HuH-7.5 (cell line): ENCODE results near the gene DNAH8.
A peak's percentile ranks its signal among the peaks of the same experiment; 100 is the strongest.
"Not testable (repeated sequence)": the region's sequence is repeated elsewhere in the genome, so short reads cannot be mapped to it uniquely, and the experiment has no call there.

ENCODE experiments used
- DNase-seq: peaks from one replicate; pipeline ENCODE4 v3.0.0; 2011; ENCODE audit warnings: low spot score

The DNAH8 gene

DNA sequence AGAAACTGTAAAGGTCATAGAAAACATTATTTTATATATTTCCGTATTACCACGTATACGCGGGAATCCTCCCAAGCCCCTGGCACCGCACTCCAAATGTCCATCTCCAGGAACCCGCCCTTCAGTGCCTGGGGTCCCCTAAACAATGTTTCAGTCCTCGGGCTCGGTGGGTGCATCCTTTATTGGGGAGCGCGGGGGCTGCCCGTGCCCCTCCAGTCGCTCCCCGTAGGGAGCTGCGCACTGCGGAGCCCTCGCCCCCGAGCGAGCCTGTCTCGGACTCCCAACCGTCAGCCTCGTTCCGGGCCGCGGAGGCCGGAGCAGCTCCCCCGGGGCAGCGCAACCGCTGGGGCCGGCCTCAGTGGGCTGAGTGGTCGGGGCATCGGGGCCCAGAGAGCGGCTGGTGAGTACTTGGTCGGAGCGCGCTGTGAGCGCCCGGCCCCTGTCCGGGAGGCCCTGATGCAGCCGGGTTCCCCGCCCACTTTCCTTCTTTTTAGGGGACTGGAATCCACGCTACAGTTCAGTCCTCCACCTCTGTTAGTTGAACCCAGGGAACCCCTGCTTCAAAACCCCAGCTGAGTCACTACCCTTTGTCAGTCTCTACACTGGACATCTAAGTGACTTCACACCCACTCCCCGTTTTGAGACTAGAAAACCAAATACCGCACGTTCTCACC, at the start of gene DNAH8:
Gene DNAH8, plus strand, starts transcription at position 296 of the 674 bp plus-strand sequence. CDS start 7,499 bp downstream, outside the sequence.
- no peak for DNase-seq

- DNase-seq, result peak; percentile 43
Measured at GRCh38 chr6:38671885-38672467, 43.1 kb upstream of the DNAH8 start.

- DNase-seq, result no peak
Measured at GRCh38 chr6:38673397-38674165, 41.5 kb upstream of the DNAH8 start.

DNA sequence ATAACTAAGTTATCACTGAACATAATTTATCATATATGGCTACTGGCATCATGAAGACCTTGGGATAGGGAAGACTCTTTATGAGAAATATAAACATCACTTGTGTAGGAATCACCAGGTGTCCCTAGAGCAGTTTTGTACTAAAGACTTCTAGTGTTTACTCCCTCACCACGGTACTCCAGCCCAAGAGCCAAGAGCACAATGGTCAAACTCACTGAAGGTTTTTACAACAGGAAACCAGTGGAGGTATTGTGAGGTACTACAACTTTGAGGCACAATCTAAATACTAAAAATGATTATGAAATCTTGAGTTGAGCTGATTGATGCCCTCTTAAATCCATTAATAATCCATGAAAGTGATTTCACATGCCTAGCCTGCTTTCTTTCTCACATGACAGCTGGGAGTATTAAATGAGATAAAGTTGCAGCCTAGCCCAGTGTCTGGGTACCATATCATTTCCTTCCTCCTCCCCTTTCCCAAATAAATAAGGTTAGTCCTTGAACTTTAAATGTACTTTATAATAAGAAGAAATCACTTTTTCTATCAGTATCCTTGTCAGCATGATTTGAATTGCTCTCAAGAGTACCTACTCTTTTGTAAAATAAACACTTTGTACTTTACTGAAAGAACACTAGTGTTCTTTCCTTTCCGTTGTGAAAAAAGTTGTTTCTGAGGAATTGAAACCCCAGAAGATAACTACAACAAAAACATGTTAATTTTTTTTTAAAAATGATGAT, 38.7 kb upstream of the DNAH8 start:
- no peak for DNase-seq

DNA sequence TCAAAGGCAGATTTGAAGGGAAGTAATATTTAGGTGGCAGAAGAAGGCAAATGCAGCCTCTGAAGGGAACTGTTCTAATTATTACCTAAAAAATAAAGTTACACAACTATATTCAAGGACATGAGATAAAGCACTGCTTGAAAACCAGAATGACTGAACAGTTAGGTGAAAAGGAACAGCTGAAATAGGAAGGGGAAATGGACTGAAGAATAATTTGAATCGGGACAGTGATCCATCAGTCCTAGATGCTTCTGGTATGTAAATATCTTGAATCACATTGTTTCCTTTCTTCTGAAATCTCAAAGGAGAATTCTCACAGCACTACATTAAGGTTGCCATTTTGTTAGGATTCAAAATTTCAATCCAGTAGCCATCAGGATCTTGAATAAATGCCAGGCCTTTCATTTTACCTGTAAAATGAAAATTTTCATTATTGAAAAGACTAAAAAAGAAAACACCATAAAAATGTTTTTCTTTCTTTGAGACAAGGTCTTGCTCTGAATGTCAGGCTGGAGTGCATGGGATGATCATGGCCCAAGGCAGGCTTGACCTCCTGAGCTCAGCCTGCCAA, 38.1 kb upstream of the DNAH8 start:
- DNase-seq, result no peak

DNA sequence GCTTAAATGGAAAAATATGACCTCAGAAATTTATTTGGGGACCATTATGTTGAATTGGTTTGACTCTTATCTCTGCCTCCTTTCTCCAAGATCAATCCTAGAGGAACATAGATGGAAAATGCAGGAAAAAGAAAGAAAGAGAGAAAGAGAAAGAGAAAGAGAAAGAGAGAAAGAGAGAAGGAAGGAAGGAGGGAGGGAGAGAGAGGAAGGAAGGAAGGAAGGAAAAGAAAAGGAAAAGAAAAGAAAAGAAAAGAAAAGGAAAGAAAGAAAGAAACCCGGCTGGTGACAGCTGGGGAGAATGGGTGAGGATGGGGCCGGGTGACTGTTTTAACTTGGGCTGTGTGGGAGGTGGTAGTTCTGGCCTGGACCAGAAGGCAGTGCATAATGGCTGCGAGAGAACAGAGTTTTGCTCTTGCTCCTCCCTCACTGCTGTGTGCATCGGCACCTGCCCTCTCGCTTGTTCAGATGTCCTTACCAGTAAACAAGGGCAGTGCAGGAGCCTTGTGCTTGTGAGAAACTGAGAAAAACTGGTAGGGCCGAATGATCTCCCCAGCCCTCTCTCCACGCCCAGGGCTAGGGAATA, 36.8 kb upstream of the DNAH8 start:
- no peak for DNase-seq

- no peak for DNase-seq
Measured at GRCh38 chr6:38679668-38680067, 35.4 kb upstream of the DNAH8 start.

DNA sequence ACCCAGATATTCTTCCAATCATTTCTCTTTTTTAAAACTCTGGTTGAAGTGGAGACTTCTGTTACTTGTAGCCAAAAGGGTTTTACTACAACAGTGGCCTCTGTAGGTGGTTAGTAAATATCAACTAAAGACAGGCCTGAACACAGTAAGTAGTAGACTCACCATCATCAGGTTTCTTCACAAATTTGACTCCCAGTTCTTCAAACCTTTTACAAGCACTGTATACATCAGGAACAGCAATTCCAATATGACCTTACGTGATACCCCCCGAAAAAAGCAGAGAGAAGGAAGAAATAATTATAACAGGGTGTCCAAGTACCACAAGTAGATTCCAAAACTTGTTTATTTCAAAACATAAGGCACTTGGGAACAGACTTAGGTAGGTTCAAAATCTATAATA, 33.3 kb upstream of the DNAH8 start:
- no peak for DNase-seq

- no peak for DNase-seq
Measured at GRCh38 chr6:38684237-38684636, 30.9 kb upstream of the DNAH8 start.

DNA sequence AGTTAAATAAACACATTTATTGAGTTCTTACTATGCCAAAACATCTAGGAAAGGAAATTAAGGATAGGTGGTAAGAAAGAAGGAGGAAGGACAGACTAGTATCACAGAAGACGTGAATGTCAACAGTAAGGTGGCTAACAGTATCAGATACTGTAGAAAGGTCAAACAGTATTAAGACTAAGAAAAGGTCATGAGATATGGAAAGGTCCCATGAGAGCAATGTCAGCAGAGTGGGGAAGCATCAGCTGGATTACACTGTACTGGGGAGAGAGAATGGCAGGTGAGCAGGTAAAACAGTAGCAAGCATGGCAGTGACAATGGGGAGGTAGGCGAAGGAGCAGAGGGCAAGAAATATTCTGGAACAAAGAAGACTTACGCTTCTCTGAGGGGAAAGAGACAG, 30.2 kb upstream of the DNAH8 start:
- no peak for DNase-seq

GRCh38 chr6:38686270-38687042, 28.7 kb upstream of the DNAH8 start:
- DNase-seq, result no peak

DNA sequence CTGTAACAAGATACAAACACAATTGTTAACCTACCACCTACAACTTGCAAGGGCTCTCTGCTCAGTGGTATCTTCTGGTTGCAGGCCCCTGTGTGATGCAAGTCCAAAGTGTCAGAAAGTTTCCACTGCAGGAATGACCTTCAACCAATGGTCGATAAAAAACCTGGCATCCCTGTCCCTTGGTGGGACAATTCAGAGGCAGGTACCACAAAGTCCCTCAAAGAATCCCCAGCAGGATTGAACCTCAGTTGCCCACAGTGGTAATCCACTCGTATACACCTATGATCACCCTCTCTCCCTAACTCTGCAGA, 28.1 kb upstream of the DNAH8 start:
- no peak for DNase-seq

GRCh38 chr6:38687549-38687948, 27.6 kb upstream of the DNAH8 start:
- DNase-seq, result no peak

- no peak for DNase-seq
Measured at GRCh38 chr6:38688579-38689087, 26.5 kb upstream of the DNAH8 start.

GRCh38 chr6:38695227-38695900, 19.7 kb upstream of the DNAH8 start:
- DNase-seq, result no peak

- no peak for DNase-seq
Measured at GRCh38 chr6:38695933-38696332, 19.2 kb upstream of the DNAH8 start.

DNA sequence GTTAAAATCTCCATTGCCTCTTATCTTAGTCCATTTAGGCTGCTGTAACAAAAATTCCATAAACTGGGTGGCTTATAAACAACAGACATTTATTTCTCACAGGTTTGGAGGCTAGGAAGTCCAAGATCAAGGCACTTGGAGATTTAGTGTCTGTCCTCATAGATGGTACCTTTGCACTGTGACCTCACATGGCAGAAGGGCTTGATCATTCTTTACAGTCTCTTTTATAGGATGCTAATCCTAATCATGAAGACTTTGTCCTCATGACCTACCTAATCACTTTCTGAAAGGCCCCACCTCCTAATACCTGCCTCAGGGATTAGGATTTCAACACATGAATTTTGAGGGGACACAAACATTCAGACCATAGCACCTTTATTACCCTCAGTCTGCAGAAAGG, 18.8 kb upstream of the DNAH8 start:
- no peak for DNase-seq

DNA sequence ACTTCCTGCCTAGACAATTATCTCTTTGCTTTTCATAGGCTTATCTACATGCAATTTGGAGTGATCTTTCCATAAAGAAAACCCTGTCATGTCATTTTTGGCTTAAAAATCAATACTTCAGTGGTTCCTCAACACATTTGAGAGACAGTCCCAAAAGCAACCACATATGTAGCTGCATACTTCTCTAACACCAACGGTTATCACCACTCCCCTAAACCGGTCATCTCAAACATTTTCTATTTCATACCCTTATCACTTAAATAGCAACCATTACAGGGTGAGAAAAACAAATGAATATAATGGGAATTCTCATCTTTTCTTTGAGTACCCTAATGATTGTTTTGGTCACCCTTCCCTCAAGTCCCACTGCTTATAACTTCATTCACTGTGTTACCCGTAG, 17.3 kb upstream of the DNAH8 start:
- DNase-seq, result no peak

DNA sequence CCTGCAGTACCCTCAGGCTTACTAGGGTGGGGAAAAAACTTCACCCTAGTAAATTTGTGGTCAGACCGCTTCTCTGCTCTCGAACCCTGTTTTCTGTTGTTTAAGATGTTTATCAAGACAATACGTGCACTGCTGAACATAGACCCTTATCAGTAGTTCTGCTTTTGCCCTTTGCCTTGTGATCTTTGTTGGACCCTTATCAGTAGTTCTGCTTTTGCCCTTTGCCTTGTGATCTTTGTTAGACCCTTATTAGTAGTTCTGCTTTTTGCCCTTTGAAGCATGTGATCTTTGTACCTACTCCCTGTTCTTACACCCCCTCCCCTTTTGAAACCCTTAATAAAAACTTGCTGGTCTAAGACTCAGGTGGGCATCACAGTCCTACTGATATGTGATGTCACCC, 15.4 kb upstream of the DNAH8 start:
- DNase-seq, result not testable (repeated sequence)

DNA sequence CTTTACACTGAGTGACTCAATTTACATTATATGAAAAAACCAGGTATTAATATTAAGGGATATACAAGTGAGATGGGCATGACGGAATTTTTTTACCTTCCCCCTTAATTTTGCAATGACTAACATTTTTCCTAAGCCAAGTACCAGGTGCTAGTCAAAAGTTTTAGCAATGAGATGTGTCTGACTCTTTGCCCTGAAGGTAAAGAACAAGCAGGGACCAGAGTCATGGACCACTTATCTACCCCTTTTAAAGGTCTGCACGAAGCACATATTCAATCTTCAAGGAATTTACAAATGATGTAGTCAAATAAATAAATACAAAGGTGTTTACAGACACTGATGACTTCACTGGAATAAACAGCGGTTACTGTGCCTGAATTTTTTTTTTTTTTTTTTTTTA, 13.6 kb upstream of the DNAH8 start:
- no peak for DNase-seq
